Endothelial cell of umbilical vein (primary cell): Measurements from ENCODE around the gene VCX3A. TPM values are rescaled to one million over a fixed set of nuclear protein-coding genes. Genes with fewer than 3 reads are reported as not detected.

Experiments
- BruUV-seq: library from RNA; stranded (reverse); fragments of 400-500 nt; replicated peaks from 2 replicates; lab custom pipeline; 2021; lab: Mats Ljungman, UMichigan
- CTCF ChIA-PET: fragments of 300-600, 350-600 bp; sonication (Branson Sonifier 250); formaldehyde crosslinking; loops from one replicate; lab custom pipeline; 2021; ENCODE audit warnings: antibody characterized with exemption, inconsistent platforms; lab: Charles Lee
- POLR2A ChIA-PET: fragments of 300-600, 350-600 bp; sonication (Branson Sonifier 250); formaldehyde crosslinking; loops from one replicate; lab custom pipeline; 2021; ENCODE audit warnings: antibody characterized with exemption, inconsistent platforms; lab: Charles Lee
- DNase-seq: peaks from one replicate; pipeline ENCODE4 v3.0.0-alpha.2; 2011; ENCODE audit warnings: low read depth, low spot score
- FAIRE-seq: peaks from 2 replicates; lab custom pipeline; 2011; peaks lifted over from hg19 to GRCh38; lab: Jason Lieb, UNC
- H2AFZ ChIP-seq: 2 replicates; pipeline ENCODE4 v1.6.0; 2012; ENCODE audit warnings: low read depth, low read length, control low read depth, inconsistent platforms
- H3K27ac ChIP-seq: 2 replicates; pipeline ENCODE4 v1.5.1; 2011; ENCODE audit warnings: low read depth, mild to moderate bottlenecking, control low read depth, low read length, moderate library complexity; ENCODE audit not compliant: insufficient read depth
- H3K27me3 ChIP-seq, 2 experiments: 2 replicates each; pipeline versions ENCODE4 v1.6.0 to v1.6.1; 2011; ENCODE audit warnings: low read length in 2 of 2, mixed read lengths in 1 of 2; ENCODE audit not compliant: control insufficient read depth in 2 of 2, insufficient read depth in 2 of 2
- H3K36me3 ChIP-seq, 2 experiments: 2 replicates in 1 of 2; 3 replicates in 1 of 2; pipeline ENCODE4 v1.5.1; 2011; ENCODE audit warnings: low read length in 2 of 2, mild to moderate bottlenecking in 1 of 2, moderate library complexity in 1 of 2; ENCODE audit not compliant: control insufficient read depth in 2 of 2, insufficient read depth in 2 of 2; ENCODE audit errors: extremely low read depth in 1 of 2
- H3K4me1 ChIP-seq: 3 replicates; pipeline ENCODE4 v1.5.1; 2011; ENCODE audit warnings: mild to moderate bottlenecking, low read length; ENCODE audit not compliant: control insufficient read depth, insufficient read depth; ENCODE audit errors: extremely low read depth
- H3K4me2 ChIP-seq: 2 replicates; pipeline ENCODE4 v1.6.1; 2011; ENCODE audit warnings: low read length, control low read depth, mixed read lengths; ENCODE audit not compliant: insufficient read depth
- H3K4me3 ChIP-seq, 3 experiments: fragments of 200-600 bp in 1 of 3; sonication (generic), shearing (Covaris generic) in 1 of 3; replicated peaks in 1 of 3; 2 replicates each; pipeline ENCODE4 v1.5.1; 2011 to 2016; ENCODE audit warnings: control low read depth in 3 of 3, low read length in 3 of 3, mild to moderate bottlenecking in 2 of 3, inconsistent platforms in 1 of 3, low read depth in 1 of 3, moderate library complexity in 1 of 3; ENCODE audit not compliant: insufficient read depth in 1 of 3
- H3K79me2 ChIP-seq: 2 replicates; pipeline ENCODE4 v1.6.0; 2012; ENCODE audit warnings: low read length, inconsistent platforms; ENCODE audit not compliant: control insufficient read depth, insufficient read depth
- H3K9ac ChIP-seq: replicated peaks from 2 replicates; pipeline ENCODE3; 2011; ENCODE audit warnings: low read length, control low read depth; ENCODE audit not compliant: insufficient read depth; ENCODE audit errors: extremely low read depth
- H3K9me1 ChIP-seq: replicated peaks from 3 replicates; pipeline ENCODE4 v1.6.0; 2011; ENCODE audit warnings: mild to moderate bottlenecking, low read length; ENCODE audit not compliant: control insufficient read depth, insufficient read depth; ENCODE audit errors: extremely low read depth
- H3K9me3 ChIP-seq: replicated peaks from 2 replicates; pipeline ENCODE4 v1.5.1; 2012; ENCODE audit warnings: low read length, inconsistent platforms; ENCODE audit not compliant: control insufficient read depth, insufficient read depth
- H4K20me1 ChIP-seq: replicated peaks from 2 replicates; pipeline ENCODE3; 2011; ENCODE audit warnings: mild to moderate bottlenecking, low read length; ENCODE audit not compliant: control insufficient read depth, insufficient read depth; ENCODE audit errors: extremely low read depth
- EZH2 ChIP-seq: IDR thresholded peaks from 2 replicates; pipeline ENCODE4 v1.6.1; 2012; ENCODE audit warnings: borderline replicate concordance, low read depth, mild to moderate bottlenecking, moderate library complexity, low read length, inconsistent platforms; ENCODE audit not compliant: severe bottlenecking
- FOS ChIP-seq: IDR thresholded peaks from 2 replicates; pipeline ENCODE4 v1.6.1; 2011; ENCODE audit warnings: mild to moderate bottlenecking, low read length, moderate library complexity, borderline replicate concordance; ENCODE audit not compliant: insufficient read depth
- GATA2 ChIP-seq: IDR thresholded peaks from 2 replicates; pipeline ENCODE4 v1.7.0; 2011; ENCODE audit warnings: low read depth, mild to moderate bottlenecking, moderate library complexity, mixed read lengths, low read length; ENCODE audit not compliant: insufficient read length, insufficient read depth
- JUN ChIP-seq: IDR thresholded peaks from 2 replicates; pipeline ENCODE4 v1.6.1; 2011; ENCODE audit warnings: borderline replicate concordance, low read depth; ENCODE audit not compliant: insufficient read length, insufficient read depth
- MYC ChIP-seq: IDR thresholded peaks from one replicate; pipeline ENCODE4 v1.6.1; 2011; ENCODE audit warnings: mild to moderate bottlenecking, low read depth, low read length
- POLR2A ChIP-seq: IDR thresholded peaks from 2 replicates; pipeline ENCODE4 v1.6.1; 2012; ENCODE audit warnings: low read depth, mild to moderate bottlenecking, control low read depth, low read length
- POLR2AphosphoS5 ChIP-seq: IDR thresholded peaks from 2 replicates; pipeline ENCODE4 v1.6.1; 2012; ENCODE audit warnings: low read depth, mild to moderate bottlenecking, control low read depth, low read length, moderate library complexity; ENCODE audit not compliant: insufficient read depth
- dilution Hi-C: fragments of 300-500 bp; cut with MboI; formaldehyde crosslinking; loops from one replicate; pipeline ENCODE4 v1.15.0; 2019; ENCODE audit warnings: low sequenced_read_pairs; ENCODE audit not compliant: extremely low pct_ligation_motif_present
- intact Hi-C: fragments of 100-400 bp; cut with micrococcal nuclease; formaldehyde crosslinking; loops from one replicate; pipeline ENCODE4 v1.10.0; 2022
- polyA plus RNA-seq, 4 experiments: library from polyadenylated mRNA; depleted of rRNA in 3 of 4; stranded (reverse) in 3 of 4; unstranded in 1 of 4; fragments of >200 nt; gene quantifications; 2 replicates each; pipeline versions ENCODE4 v1.2.1 to v1.2.3, GENCODE V29; 2011 to 2012; ENCODE audit warnings: missing spikeins in 1 of 4
- total RNA-seq: library from RNA; stranded (reverse); gene quantifications from 2 replicates; pipeline ENCODE4 v1.2.3, GENCODE V29; 2021
- TF ChIP-seq, protein P1 (sequence below), 2 donors: IDR thresholded peaks; 1 replicate in 1 of 2; 2 replicates in 1 of 2; pipeline ENCODE4 v1.5.1; 2011; ENCODE audit warnings: low read length in 2 of 2, mild to moderate bottlenecking in 2 of 2, moderate library complexity in 2 of 2, control low read depth in 1 of 2, inconsistent platforms in 1 of 2, low read depth in 1 of 2; ENCODE audit not compliant: insufficient read depth in 1 of 2; ENCODE audit errors: extremely low read depth in 1 of 2
- TF ChIP-seq, protein P2 (sequence below): IDR thresholded peaks from 2 replicates; pipeline ENCODE4 v1.6.1; 2011; ENCODE audit not compliant: insufficient read depth, insufficient read length

The VCX3A gene
- total and polyA plus RNA-seq, 2 donors (not counting 3 experiments of a cell fraction or from before 2014, with no cell fraction given), result not detected

- H3K27ac ChIP-seq, result no peak overlapping the region
- dilution Hi-C loops (no loop called here), intact Hi-C loops (no loop called here)
- no peaks in the 10 kb centered on the region for H3K9me3 ChIP-seq
- H2AFZ ChIP-seq, result no peak overlapping the region
- H3K36me3 ChIP-seq, result no peaks in the 10 kb centered on the region
- FAIRE-seq (no peak), DNase-seq (no peak)
- H3K4me3 ChIP-seq, result no peak overlapping the region
- no peaks in the 10 kb centered on the region for H4K20me1 ChIP-seq
- H3K4me1 ChIP-seq, result no peaks in the 10 kb centered on the region
- no peaks in the 10 kb centered on the region for H3K9me1 ChIP-seq
- CTCF ChIA-PET, result interaction anchor here (0.5 kb wide), 1 partner anchor 1838 kb away, joined by 3 read pairs; no protein-coding TSS in a partner anchor
- TF ChIP-seq GATA2 (no peak), POLR2A (no peak), FOS (no peak), POLR2AphosphoS5 (no peak), MYC (no peak), JUN (no peak), EZH2 (no peak)
- TF ChIP-seq, protein P1, sequence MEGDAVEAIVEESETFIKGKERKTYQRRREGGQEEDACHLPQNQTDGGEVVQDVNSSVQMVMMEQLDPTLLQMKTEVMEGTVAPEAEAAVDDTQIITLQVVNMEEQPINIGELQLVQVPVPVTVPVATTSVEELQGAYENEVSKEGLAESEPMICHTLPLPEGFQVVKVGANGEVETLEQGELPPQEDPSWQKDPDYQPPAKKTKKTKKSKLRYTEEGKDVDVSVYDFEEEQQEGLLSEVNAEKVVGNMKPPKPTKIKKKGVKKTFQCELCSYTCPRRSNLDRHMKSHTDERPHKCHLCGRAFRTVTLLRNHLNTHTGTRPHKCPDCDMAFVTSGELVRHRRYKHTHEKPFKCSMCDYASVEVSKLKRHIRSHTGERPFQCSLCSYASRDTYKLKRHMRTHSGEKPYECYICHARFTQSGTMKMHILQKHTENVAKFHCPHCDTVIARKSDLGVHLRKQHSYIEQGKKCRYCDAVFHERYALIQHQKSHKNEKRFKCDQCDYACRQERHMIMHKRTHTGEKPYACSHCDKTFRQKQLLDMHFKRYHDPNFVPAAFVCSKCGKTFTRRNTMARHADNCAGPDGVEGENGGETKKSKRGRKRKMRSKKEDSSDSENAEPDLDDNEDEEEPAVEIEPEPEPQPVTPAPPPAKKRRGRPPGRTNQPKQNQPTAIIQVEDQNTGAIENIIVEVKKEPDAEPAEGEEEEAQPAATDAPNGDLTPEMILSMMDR (IDR thresholded peaks at IDR 0.05; ENCODE audit: extremely low read depth in 1 of 2, insufficient read depth in 1 of 2, low read depth in 1 of 2, low read length in 2 of 2), result no peak
- TF ChIP-seq, protein P2, sequence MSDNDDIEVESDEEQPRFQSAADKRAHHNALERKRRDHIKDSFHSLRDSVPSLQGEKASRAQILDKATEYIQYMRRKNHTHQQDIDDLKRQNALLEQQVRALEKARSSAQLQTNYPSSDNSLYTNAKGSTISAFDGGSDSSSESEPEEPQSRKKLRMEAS, result no peak
- no peaks in the 10 kb centered on the region for H3K79me2 ChIP-seq
- no TSS peak for BruUV-seq
- H3K9ac ChIP-seq, result no peak overlapping the region
- POLR2A ChIA-PET, result no interaction called here
- no peak overlapping the region for H3K4me2 ChIP-seq
- no peaks in the 10 kb centered on the region for H3K27me3 ChIP-seq
These were observed 10.8 kb upstream of the VCX3A start for GRCh38 chrX:6545712-6546111.
